H1 (cell line): ENCODE results near the gene ZNF423. TPM values are rescaled to one million over a fixed set of nuclear protein-coding genes. Genes with fewer than 3 reads are reported as not detected.

Experiments
- CTCF ChIA-PET: fragments of 300-600 bp; sonication (Branson Sonifier 250); formaldehyde crosslinking; loops from one replicate; lab custom pipeline; 2021; ENCODE audit not compliant: partially characterized antibody; lab: Charles Lee
- POLR2A ChIA-PET: fragments of 300-600 bp; sonication (Branson Sonifier 250); formaldehyde crosslinking; loops from one replicate; lab custom pipeline; 2021; ENCODE audit warnings: inconsistent platforms; ENCODE audit not compliant: partially characterized antibody; lab: Charles Lee
- DNase-seq, 2 experiments: peaks; one replicate each; pipeline versions ENCODE4 v3.0.0 to v3.0.0-alpha.2; 2010 to 2022; ENCODE audit warnings: low spot score in 2 of 2, low read depth in 1 of 2, mixed read lengths in 1 of 2
- FAIRE-seq: peaks from 2 replicates; lab custom pipeline; 2011; peaks lifted over from hg19 to GRCh38; lab: Jason Lieb, UNC
- H2AFZ ChIP-seq: 2 replicates; pipeline ENCODE4 v1.8.1; 2012; ENCODE audit warnings: low read length, inconsistent platforms
- H2AK5ac ChIP-seq: 2 replicates; pipeline ENCODE4 v1.6.1; 2013; ENCODE audit warnings: low read depth, low read length
- H2BK120ac ChIP-seq: replicated peaks from 2 replicates; pipeline ENCODE3; 2013; ENCODE audit warnings: low read depth, low read length, inconsistent platforms
- H2BK12ac ChIP-seq: 2 replicates; pipeline ENCODE4 v1.6.1; 2013; ENCODE audit warnings: low read depth, low read length
- H2BK15ac ChIP-seq: 2 replicates; pipeline ENCODE4 v1.6.1; 2013; ENCODE audit warnings: low read length
- H2BK20ac ChIP-seq: 2 replicates; pipeline ENCODE4 v1.6.1; 2013; ENCODE audit warnings: low read length
- H2BK5ac ChIP-seq: 2 replicates; pipeline ENCODE4 v1.6.1; 2013; ENCODE audit warnings: low read depth, low read length
- H3K14ac ChIP-seq: 2 replicates; pipeline ENCODE4 v1.6.1; 2013; ENCODE audit warnings: inconsistent platforms; ENCODE audit not compliant: insufficient read length
- H3K18ac ChIP-seq: 2 replicates; pipeline ENCODE4 v1.6.1; 2013; ENCODE audit warnings: low read length; ENCODE audit errors: extremely low read depth
- H3K23ac ChIP-seq: 2 replicates; pipeline ENCODE4 v1.6.1; 2013; ENCODE audit warnings: inconsistent platforms; ENCODE audit not compliant: insufficient read length
- H3K23me2 ChIP-seq: 2 replicates; pipeline ENCODE4 v1.6.1; 2013; ENCODE audit warnings: low read depth, low read length
- H3K27ac ChIP-seq: 2 replicates; pipeline ENCODE4 v1.6.1; 2011; ENCODE audit warnings: low read depth, low read length, inconsistent platforms
- H3K27me3 ChIP-seq, 4 experiments: replicated peaks in 1 of 4; 1 replicate in 1 of 4; 2 replicates in 3 of 4; pipeline versions ENCODE4 v1.6.1 to v1.8.1; 2011 to 2013; ENCODE audit warnings: low read length in 3 of 4, mild to moderate bottlenecking in 3 of 4, inconsistent platforms in 2 of 4, mixed read lengths in 2 of 4, moderate library complexity in 1 of 4; ENCODE audit not compliant: control insufficient read depth in 3 of 4, insufficient read depth in 3 of 4; ENCODE audit errors: extremely low read depth in 1 of 4
- H3K36me3 ChIP-seq, 4 experiments: 2 replicates each; pipeline versions ENCODE4 v1.6.1 to v1.8.1; 2011 to 2013; ENCODE audit warnings: mild to moderate bottlenecking in 4 of 4, low read length in 3 of 4, moderate library complexity in 2 of 4, control low read depth in 1 of 4, inconsistent platforms in 1 of 4; ENCODE audit not compliant: insufficient read depth in 4 of 4, control insufficient read depth in 2 of 4
- H3K4ac ChIP-seq: replicated peaks from 2 replicates; pipeline ENCODE3; 2013; ENCODE audit warnings: low read length, low read depth, mixed read lengths, inconsistent platforms; ENCODE audit not compliant: insufficient read length
- H3K4me1 ChIP-seq, 4 experiments: replicated peaks in 1 of 4; 1 replicate in 1 of 4; 2 replicates in 3 of 4; pipeline versions ENCODE4 v1.6.1 to v1.8.1; 2011 to 2013; ENCODE audit warnings: low read length in 3 of 4, inconsistent platforms in 2 of 4, mixed read lengths in 1 of 4; ENCODE audit not compliant: insufficient read depth in 4 of 4, control insufficient read depth in 3 of 4
- H3K4me2 ChIP-seq, 2 experiments: 2 replicates each; pipeline versions ENCODE4 v1.6.1 to v1.8.1; 2011 to 2013; ENCODE audit warnings: low read depth in 2 of 2, low read length in 2 of 2, control low read depth in 1 of 2, inconsistent platforms in 1 of 2, mild to moderate bottlenecking in 1 of 2; ENCODE audit not compliant: insufficient read depth in 1 of 2
- H3K4me3 ChIP-seq, 4 experiments: fragments of 200-600, 300-600 bp in 1 of 4; sonication (generic), shearing (Covaris generic), sonication (Bioruptor Twin) in 1 of 4; 2 replicates each; pipeline versions ENCODE4 v1.5.1 to v1.8.1; 2011 to 2016; ENCODE audit warnings: low read length in 4 of 4, low read depth in 3 of 4, control low read depth in 2 of 4, inconsistent platforms in 2 of 4, mild to moderate bottlenecking in 2 of 4, mixed read lengths in 1 of 4, moderate library complexity in 1 of 4; ENCODE audit not compliant: insufficient read depth in 2 of 4; ENCODE audit errors: extremely low read depth in 1 of 4
- H3K56ac ChIP-seq: replicated peaks from 2 replicates; pipeline ENCODE3; 2013; ENCODE audit warnings: low read depth, mild to moderate bottlenecking, mixed read lengths, low read length, inconsistent platforms; ENCODE audit not compliant: insufficient read length
- H3K79me1 ChIP-seq: 2 replicates; pipeline ENCODE4 v1.6.1; 2013; ENCODE audit warnings: low read depth, low read length, control low read depth
- H3K79me2 ChIP-seq, 2 experiments: 2 replicates each; pipeline versions ENCODE4 v1.6.1 to v1.8.1; 2012 to 2013; ENCODE audit warnings: low read length in 2 of 2, mild to moderate bottlenecking in 2 of 2, inconsistent platforms in 1 of 2; ENCODE audit not compliant: insufficient read depth in 2 of 2, control insufficient read depth in 1 of 2
- H3K9ac ChIP-seq, 4 experiments: replicated peaks in 1 of 4; 1 replicate in 1 of 4; 2 replicates in 3 of 4; pipeline versions ENCODE4 v1.6.1 to v1.8.1; 2011 to 2013; ENCODE audit warnings: low read depth in 3 of 4, low read length in 3 of 4, control low read depth in 2 of 4, mild to moderate bottlenecking in 2 of 4, moderate library complexity in 2 of 4, inconsistent platforms in 1 of 4; ENCODE audit errors: extremely low read depth in 1 of 4
- H3K9me3 ChIP-seq, 2 experiments: 2 replicates each; pipeline versions ENCODE4 v1.6.1 to v1.8.1; 2012 to 2013; ENCODE audit warnings: mild to moderate bottlenecking in 2 of 2, moderate library complexity in 2 of 2, control low read depth in 1 of 2, inconsistent platforms in 1 of 2, low read depth in 1 of 2, low read length in 1 of 2, mixed read lengths in 1 of 2; ENCODE audit not compliant: insufficient read depth in 2 of 2
- H4K20me1 ChIP-seq, 2 experiments: replicated peaks in 1 of 2; 2 replicates each; pipeline versions ENCODE3 to v1.8.1; 2011 to 2013; ENCODE audit warnings: inconsistent platforms in 2 of 2, low read length in 2 of 2, mild to moderate bottlenecking in 1 of 2; ENCODE audit not compliant: insufficient read depth in 2 of 2, control insufficient read depth in 1 of 2
- H4K5ac ChIP-seq: 2 replicates; pipeline ENCODE4 v1.6.1; 2013; ENCODE audit warnings: low read length, low read depth, mixed read lengths, inconsistent platforms; ENCODE audit not compliant: insufficient read length
- H4K8ac ChIP-seq: 2 replicates; pipeline ENCODE4 v1.8.0; 2013; ENCODE audit warnings: mild to moderate bottlenecking, moderate library complexity, low read length, inconsistent platforms; ENCODE audit not compliant: insufficient read depth; ENCODE audit errors: extremely low read depth
- H4K91ac ChIP-seq: replicated peaks from 2 replicates; pipeline ENCODE3; 2013; ENCODE audit warnings: low read length, mixed read lengths, inconsistent platforms; ENCODE audit not compliant: insufficient read length
- CTBP2 ChIP-seq: IDR thresholded peaks from 2 replicates; pipeline ENCODE4 v1.7.0; 2011; ENCODE audit warnings: borderline replicate concordance, mild to moderate bottlenecking, moderate library complexity, mixed read lengths, low read length; ENCODE audit not compliant: insufficient read depth, insufficient read length
- EP300 ChIP-seq, 2 experiments: IDR thresholded peaks; 1 replicate in 1 of 2; 2 replicates in 1 of 2; pipeline ENCODE4 v1.6.1; 2011 to 2012; ENCODE audit warnings: low read depth in 2 of 2, low read length in 2 of 2, mild to moderate bottlenecking in 2 of 2, borderline replicate concordance in 1 of 2, inconsistent platforms in 1 of 2, moderate library complexity in 1 of 2
- GTF2F1 ChIP-seq: IDR thresholded peaks from 2 replicates; pipeline ENCODE4 v1.6.1; 2012; ENCODE audit warnings: low read depth, low read length, improper control_type of control experiment, borderline replicate concordance
- HDAC2 ChIP-seq, 2 experiments: fragments of 300-600 bp in 1 of 2; sonication (generic) in 1 of 2; IDR thresholded peaks; 2 replicates each; pipeline ENCODE4 v1.6.1; 2011 to 2012; ENCODE audit warnings: low read depth in 2 of 2, low read length in 2 of 2, mild to moderate bottlenecking in 2 of 2, moderate library complexity in 2 of 2, borderline replicate concordance in 1 of 2, inconsistent platforms in 1 of 2
- JUND ChIP-seq: IDR thresholded peaks from 2 replicates; pipeline ENCODE4 v1.6.1; 2011; ENCODE audit warnings: mild to moderate bottlenecking, improper control_type of control experiment, low read length
- NANOG ChIP-seq: IDR thresholded peaks from 2 replicates; pipeline ENCODE4 v1.6.1; 2011; ENCODE audit warnings: low read length, low read depth, mild to moderate bottlenecking, inconsistent platforms; ENCODE audit not compliant: insufficient read depth, poor library complexity, severe bottlenecking
- POU5F1 ChIP-seq: IDR thresholded peaks from 2 replicates; pipeline ENCODE4 v1.6.1; 2011; ENCODE audit warnings: low read depth, mild to moderate bottlenecking, low read length, moderate library complexity
- SP4 ChIP-seq: IDR thresholded peaks from 2 replicates; pipeline ENCODE4 v1.6.1; 2012; ENCODE audit warnings: low read length, inconsistent platforms
- TAF7 ChIP-seq: optimal IDR thresholded peaks from 2 replicates; pipeline ENCODE3; 2011; ENCODE audit warnings: low read depth, mild to moderate bottlenecking, inconsistent platforms, low read length, moderate library complexity, borderline replicate concordance
- TCF12 ChIP-seq: IDR thresholded peaks from 2 replicates; pipeline ENCODE4 v1.6.1; 2011; ENCODE audit warnings: low read depth, mild to moderate bottlenecking, low read length
- USF2 ChIP-seq: IDR thresholded peaks from 2 replicates; pipeline ENCODE4 v1.6.1; 2011; ENCODE audit warnings: low read length, improper control_type of control experiment
- WGBS, 2 experiments: shearing (Covaris generic) in 1 of 2; methylation state at CpG; one replicate each; pipeline versions ENCODE4 v1.1.6 to v1.1.7; 2013 to 2015; ENCODE audit warnings: low lambda C conversion rate in 2 of 2, mixed read lengths in 2 of 2, inconsistent platforms in 1 of 2, low coverage in 1 of 2, missing lambda C conversion rate in 1 of 2; ENCODE audit not compliant: insufficient replicate concordance in 2 of 2, insufficient coverage in 1 of 2, insufficient read length in 1 of 2; ENCODE audit errors: extremely low coverage in 1 of 2, missing lambda C conversion rate in 1 of 2; 5-methylcytosine and 5-hydroxymethylcytosine counted together
- polyA plus RNA-seq, 7 experiments: library from polyadenylated mRNA; depleted of rRNA in 3 of 7; stranded (reverse) in 5 of 7; unstranded in 2 of 7; fragments of >200 nt in 5 of 7; fragments of 200-250 nt in 2 of 7; gene quantifications; 1 replicate in 5 of 7; 2 replicates in 1 of 7; 4 replicates in 1 of 7; pipeline versions ENCODE4 v1.2.1 to v1.2.3, GENCODE V29; 2011 to 2013; ENCODE audit warnings: missing spikeins in 2 of 7, mixed read lengths in 2 of 7
- total RNA-seq: library from RNA; stranded (reverse); fragmentation: NEBNext Ultra II Directional; extraction: Animal tissue kit (Norgen Biotek cat#: 25700); gene quantifications from 2 replicates; pipeline ENCODE4 v1.2.1, GENCODE V29; 2021

The ZNF423 gene
- total and polyA plus RNA-seq, 2 of the 8 experiments (the other 6 are each of a cell fraction or from before 2014, with no cell fraction given), result 38.2 to 52.3 TPM

- Histone ChIP-seq H2BK20ac (no peak overlapping the region), H3K4ac (no peak overlapping the region), H2BK15ac (no peak overlapping the region), H3K56ac (no peak overlapping the region), H3K9ac (no peak overlapping the region), H3K27ac (no peak overlapping the region), H3K4me2 (no peak overlapping the region), H3K23me2 (no peaks in the 10 kb centered on the region), H3K36me3 (no peaks in the 10 kb centered on the region), H4K20me1 (peaks cover 0 to 3% of the 10 kb centered on the region in 2 experiments), H3K79me1 (0 out of 2 replicates have a peak, but pooled peaks cover 2% of the 10 kb centered on the region), H3K4me1 (peaks cover 4 to 31% (median 16%) of the 10 kb centered on the region in 4 experiments), H3K79me2 (peaks cover 0 to 3% of the 10 kb centered on the region in 2 experiments; a peak in 1 of 4 replicates), H2BK12ac (no peak overlapping the region), H3K14ac (no peak overlapping the region), H4K5ac (no peak overlapping the region), H3K4me3 (no peak overlapping the region), H3K23ac (no peak overlapping the region), H4K8ac (no peak overlapping the region), H4K91ac (no peak overlapping the region), H2AK5ac (no peak overlapping the region), H2BK5ac (no peak overlapping the region), H3K27me3 (no peaks in the 10 kb centered on the region), H3K18ac (no peak overlapping the region), H3K9me3 (no peaks in the 10 kb centered on the region), H2BK120ac (no peak overlapping the region), H2AFZ (no peak overlapping the region)
- ChIA-PET POLR2A (no interaction called here), CTCF (interaction anchor here (0.6 to 1.9 kb wide), 6 partner anchors 9 to 63 kb away, joined by 3 to 7 read pairs (median 3); no protein-coding TSS in a partner anchor)
- 91% methylated on average over 14 of the region's 14 CpGs; no CpG with 5 or more reads in 1 of the 2 experiments for WGBS, 2 experiments
- DNase-seq (no peak), FAIRE-seq (no peak)
- TF ChIP-seq USF2 (no peak), GTF2F1 (no peak), CTBP2 (no peak), TAF7 (no peak), TCF12 (no peak), JUND (no peak), SP4 (no peak), NANOG (no peak), EP300 (IDR thresholded peaks at IDR 0.05; ENCODE audit: borderline replicate concordance in 1 of 2, low read depth in 2 of 2, low read length in 2 of 2) (no peak), POU5F1 (no peak), HDAC2 (IDR thresholded peaks at IDR 0.05; ENCODE audit: borderline replicate concordance in 1 of 2, low read depth in 2 of 2, low read length in 2 of 2) (no peak)
Observed at GRCh38 chr16:49529411-49530045, 326.4 kb downstream of the ZNF423 start.
